Measurements from ENCODE around the gene UCK1. TPM values are rescaled to one million over a fixed set of nuclear protein-coding genes. Genes with fewer than 3 reads are reported as not detected.
A peak's percentile ranks its signal among the peaks of the same experiment; 100 is the strongest.

Gene UCK1
- polyA plus RNA-seq, 3 donors = 15.9 to 19.9 (median 16.3) TPM

- peaks cover 0 to 2% (median 0%) of the 10 kb centered on the region in 7 donors for H3K9me3 Mint-ChIP-seq
- WGBS (ENCODE audit: insufficient coverage) = 99% methylated on average over 8 of the region's 16 CpGs
- H3K4me1 Mint-ChIP-seq = no peaks in the 10 kb centered on the region
- Histone ChIP-seq H3K4me3 (replicated peaks in 1 of 3; ENCODE audit: low read depth in 2 of 3, low read length in 3 of 3) (no peak overlapping the region), H3K4me2 (replicated peaks; ENCODE audit: extremely low read depth, low read length, poor library complexity, severe bottlenecking) (no peak overlapping the region), H4K20me1 (ENCODE audit: insufficient read depth, low read length) (peaks cover 85% of the 10 kb centered on the region), H3K9me3 (replicated peaks in 1 of 2; ENCODE audit: control insufficient read depth in 1 of 2, insufficient read depth in 1 of 2, low read length in 2 of 2) (no peaks in the 10 kb centered on the region), H3K27ac (ENCODE audit: low read depth in 1 of 2, low read length in 2 of 2) (no peak overlapping the region), H3K27me3 (ENCODE audit: control insufficient read depth in 2 of 2, insufficient read depth in 2 of 2, low read length in 2 of 2) (no peaks in the 10 kb centered on the region), H3K79me2 (ENCODE audit: insufficient read depth, low read length) (peaks cover 6% of the 10 kb centered on the region), H3K9ac (ENCODE audit: insufficient read depth, low read length, poor library complexity, severe bottlenecking) (no peak overlapping the region), H3K36me3 (replicated peaks in 1 of 2; ENCODE audit: control insufficient read depth in 1 of 2, insufficient read depth in 2 of 2, low read length in 2 of 2) (peaks cover 93 to 100% of the 10 kb centered on the region in 2 donors), H2AFZ (ENCODE audit: insufficient read depth, low read depth, low read length, poor library complexity, severe bottlenecking) (no peak overlapping the region), H3K4me1 (ENCODE audit: control insufficient read depth in 1 of 2, insufficient read depth in 2 of 2, low read length in 2 of 2) (no peaks in the 10 kb centered on the region)
- H3K36me3 Mint-ChIP-seq = peaks cover 86 to 97% of the 10 kb centered on the region in 2 donors
- TF ChIP-seq CTCF (IDR thresholded peaks at IDR 0.05) = no peak
- intact Hi-C loops (cut with micrococcal nuclease) = loop anchor here in 1 of 2 donors (5.0 kb wide), 1 partner anchor 127 kb away; no protein-coding TSS in a partner anchor
- peak overlapping the region in 1 of 7 donors; percentile 73 for H3K27ac Mint-ChIP-seq
- H3K27me3 Mint-ChIP-seq (ENCODE audit: low read depth in 3 of 3) = peaks cover 0 to 1% (median 0%) of the 10 kb centered on the region in 3 donors
- no peak for DNase-seq
- H3K4me3 Mint-ChIP-seq = no peak overlapping the region
These were observed 56.4 kb downstream of the UCK1 start for GRCh38 chr9:131474711-131475110.

- Histone ChIP-seq H4K20me1 (ENCODE audit: insufficient read depth, low read length) (peaks cover 87% of the 10 kb centered on the region), H3K79me2 (ENCODE audit: insufficient read depth, low read length) (peaks cover 6% of the 10 kb centered on the region)
These were observed 57.2 kb downstream of the UCK1 start for GRCh38 chr9:131473891-131474290.

More at GRCh38 chr9:131473891-131474290, 57.2 kb downstream of the UCK1 start:
- no peak for TF ChIP-seq CTCF (IDR thresholded peaks at IDR 0.05)
- peak overlapping the region in 1 of 7 donors; percentile 50 for H3K27ac Mint-ChIP-seq
- Histone ChIP-seq H2AFZ (ENCODE audit: insufficient read depth, low read depth, low read length, poor library complexity, severe bottlenecking) (no peak overlapping the region), H3K36me3 (replicated peaks in 1 of 2; ENCODE audit: control insufficient read depth in 1 of 2, insufficient read depth in 2 of 2, low read length in 2 of 2) (peaks cover 93 to 99% of the 10 kb centered on the region in 2 donors), H3K27me3 (ENCODE audit: control insufficient read depth in 2 of 2, insufficient read depth in 2 of 2, low read length in 2 of 2) (no peaks in the 10 kb centered on the region), H3K4me2 (replicated peaks; ENCODE audit: extremely low read depth, low read length, poor library complexity, severe bottlenecking) (no peak overlapping the region), H3K9ac (ENCODE audit: insufficient read depth, low read length, poor library complexity, severe bottlenecking) (no peak overlapping the region), H3K9me3 (replicated peaks in 1 of 2; ENCODE audit: control insufficient read depth in 1 of 2, insufficient read depth in 1 of 2, low read length in 2 of 2) (no peaks in the 10 kb centered on the region), H3K4me1 (ENCODE audit: control insufficient read depth in 1 of 2, insufficient read depth in 2 of 2, low read length in 2 of 2) (no peaks in the 10 kb centered on the region), H3K27ac (ENCODE audit: low read depth in 1 of 2, low read length in 2 of 2) (peak overlapping the region in 1 of 2 donors; percentile 10), H3K4me3 (replicated peaks in 1 of 3; ENCODE audit: low read depth in 2 of 3, low read length in 3 of 3) (no peak overlapping the region)
- H3K4me3 Mint-ChIP-seq = no peak overlapping the region
- intact Hi-C loops (cut with micrococcal nuclease) = no loop called here
- peaks cover 0 to 1% (median 0%) of the 10 kb centered on the region in 3 donors for H3K27me3 Mint-ChIP-seq (ENCODE audit: low read depth in 3 of 3)
- no peak for DNase-seq
- no peaks in the 10 kb centered on the region for H3K4me1 Mint-ChIP-seq
- WGBS (ENCODE audit: insufficient coverage) = 97% methylated on average over 10 of the region's 10 CpGs
- H3K36me3 Mint-ChIP-seq = peaks cover 84 to 97% of the 10 kb centered on the region in 2 donors
- peaks cover 0 to 2% (median 0%) of the 10 kb centered on the region in 7 donors for H3K9me3 Mint-ChIP-seq

Small RNA genes within 50 kb of the gene (small RNA-seq; reads per million reads assigned to genes)
- gene SNORD62A (ENCODE audit: insufficient read length, low read depth) (not detected), gene SNORD62B (ENCODE audit: insufficient read length, low read depth) (not detected)

Other genes starting within 250 kb of the UCK1 start
- 1 to 10 TPM; 1.1 to 3.1 (median 1.5) TPM for gene PLPP7, start 241.5 kb downstream of the UCK1 start, polyA plus RNA-seq
- 10 to 100 TPM in 1 of 3 donors, 1 to 10 TPM in 2; 2.8 to 36.2 (median 8.6) TPM for gene PRRC2B, start 137.2 kb downstream of the UCK1 start, polyA plus RNA-seq
- 10 to 100 TPM in 1 of 3 donors, 1 to 10 TPM in 2; 5.9 to 22.3 (median 7.5) TPM for gene POMT1, start 28.3 kb downstream of the UCK1 start, polyA plus RNA-seq
- gene PRRT1B, start 14.3 kb upstream of the UCK1 start, polyA plus RNA-seq = not detected
- 10 to 100 TPM in 1 of 3 donors, 1 to 10 TPM in 2; 1.7 to 71.7 (median 3.0) TPM for gene RAPGEF1, start 208.8 kb upstream of the UCK1 start, polyA plus RNA-seq

Data from CD14-positive monocyte (primary cell).